IMR-90 (cell line): ENCODE data around the gene TNIP1. TPM values are rescaled to one million over a fixed set of nuclear protein-coding genes. Genes with fewer than 3 reads are reported as not detected.

Source experiments
- ATAC-seq: fragments of 200-7000 bp; cut with Tn5 transposase; 2 replicates; pipeline ENCODE4 v1.9.1; 2020; ENCODE audit warnings: low read depth, mild to moderate bottlenecking, moderate library complexity
- BruUV-seq: library from RNA; stranded (reverse); fragments of 400-500 nt; replicated peaks from 2 replicates; lab custom pipeline; 2021; lab: Mats Ljungman, UMichigan
- CTCF ChIA-PET: fragments of 300-600 bp; formaldehyde crosslinking; extraction: SDS; loops from one replicate; lab custom pipeline; 2021; ENCODE audit warnings: antibody characterized with exemption; lab: Yijun Ruan, JAX
- POLR2A ChIA-PET: fragments of 300-600 bp; sonication (Branson Sonifier 250); formaldehyde crosslinking; loops from one replicate; lab custom pipeline; 2022; ENCODE audit warnings: antibody characterized with exemption; ENCODE audit not compliant: unreplicated experiment; lab: Charles Lee
- DNase-seq: peaks from one replicate; pipeline ENCODE4 v3.0.0; 2013
- H2AFZ ChIP-seq: replicated peaks from 2 replicates; pipeline ENCODE3; 2013; ENCODE audit warnings: low read length, mild to moderate bottlenecking; ENCODE audit not compliant: poor library complexity
- H2AK5ac ChIP-seq: 2 replicates; pipeline ENCODE4 v1.6.1; 2013; ENCODE audit warnings: low read depth, low read length, inconsistent platforms
- H2AK9ac ChIP-seq: replicated peaks from 2 replicates; pipeline ENCODE3; 2013; ENCODE audit warnings: mild to moderate bottlenecking, low read depth, low read length, moderate library complexity; ENCODE audit not compliant: poor library complexity
- H2BK120ac ChIP-seq: 2 replicates; pipeline ENCODE4 v1.6.1; 2013; ENCODE audit warnings: low read depth, low read length, inconsistent platforms
- H2BK15ac ChIP-seq: 3 replicates; pipeline ENCODE4 v1.6.1; 2013; ENCODE audit warnings: low read depth, low read length, inconsistent platforms
- H2BK20ac ChIP-seq: 2 replicates; pipeline ENCODE4 v1.6.1; 2013; ENCODE audit warnings: low read depth, mild to moderate bottlenecking, inconsistent platforms, low read length, moderate library complexity
- H2BK5ac ChIP-seq: 2 replicates; pipeline ENCODE4 v1.6.1; 2013; ENCODE audit warnings: mild to moderate bottlenecking, low read depth, low read length, inconsistent platforms; ENCODE audit not compliant: poor library complexity, severe bottlenecking
- H3K14ac ChIP-seq: replicated peaks from 2 replicates; pipeline ENCODE4 v1.6.1; 2013; ENCODE audit warnings: low read depth, low read length, inconsistent platforms
- H3K18ac ChIP-seq: 2 replicates; pipeline ENCODE4 v1.6.1; 2013; ENCODE audit warnings: low read depth, low read length, control low read depth
- H3K23ac ChIP-seq: 2 replicates; pipeline ENCODE4 v1.6.1; 2013; ENCODE audit warnings: low read depth, low read length, inconsistent platforms
- H3K27ac ChIP-seq: 2 replicates; pipeline ENCODE4 v1.5.1; 2013; ENCODE audit warnings: mild to moderate bottlenecking, control low read depth, low read length; ENCODE audit not compliant: insufficient read depth
- H3K27me3 ChIP-seq: 2 replicates; pipeline ENCODE4 v1.6.1; 2013; ENCODE audit warnings: low read length; ENCODE audit not compliant: control insufficient read depth, insufficient read depth
- H3K36me3 ChIP-seq: 2 replicates; pipeline ENCODE4 v1.6.1; 2013; ENCODE audit warnings: low read length, mixed read lengths; ENCODE audit not compliant: control insufficient read depth, insufficient read depth
- H3K4ac ChIP-seq: 2 replicates; pipeline ENCODE4 v1.6.1; 2013; ENCODE audit warnings: low read depth, low read length, inconsistent platforms
- H3K4me1 ChIP-seq: 2 replicates; pipeline ENCODE4 v1.6.1; 2013; ENCODE audit warnings: low read length, mixed read lengths; ENCODE audit not compliant: control insufficient read depth, insufficient read depth
- H3K4me2 ChIP-seq: 2 replicates; pipeline ENCODE4 v1.6.1; 2013; ENCODE audit warnings: low read depth, mild to moderate bottlenecking, control low read depth, low read length, moderate library complexity
- H3K4me3 ChIP-seq: 2 replicates; pipeline ENCODE4 v1.5.1; 2013; ENCODE audit warnings: low read depth, mild to moderate bottlenecking, control low read depth, low read length, moderate library complexity; ENCODE audit not compliant: insufficient read depth
- H3K56ac ChIP-seq: 2 replicates; pipeline ENCODE4 v1.6.1; 2013; ENCODE audit warnings: low read length, inconsistent platforms; ENCODE audit not compliant: insufficient read depth; ENCODE audit errors: extremely low read depth
- H3K79me1 ChIP-seq, 2 experiments: 2 replicates each; pipeline ENCODE4 v1.6.1; 2013; ENCODE audit warnings: low read length in 2 of 2, inconsistent platforms in 1 of 2, low read depth in 1 of 2
- H3K9ac ChIP-seq: 2 replicates; pipeline ENCODE4 v1.6.1; 2013; ENCODE audit warnings: low read depth, low read length, control low read depth
- H3K9me1 ChIP-seq: 2 replicates; pipeline ENCODE4 v1.6.1; 2013; ENCODE audit warnings: low read length, inconsistent platforms; ENCODE audit not compliant: insufficient read depth
- H3K9me3 ChIP-seq: 2 replicates; pipeline ENCODE4 v1.6.1; 2013; ENCODE audit warnings: low read length; ENCODE audit not compliant: control insufficient read depth, insufficient read depth
- H4K20me1 ChIP-seq: 2 replicates; pipeline ENCODE4 v1.6.1; 2013; ENCODE audit warnings: low read length, inconsistent platforms; ENCODE audit not compliant: insufficient read depth
- H4K5ac ChIP-seq: 2 replicates; pipeline ENCODE4 v1.6.1; 2013; ENCODE audit warnings: mild to moderate bottlenecking, low read depth, low read length, control low read depth
- H4K8ac ChIP-seq, 2 experiments: 2 replicates each; pipeline ENCODE4 v1.6.1; 2013; ENCODE audit warnings: low read depth in 2 of 2, low read length in 2 of 2, control low read depth in 1 of 2, inconsistent platforms in 1 of 2
- H4K91ac ChIP-seq: 2 replicates; pipeline ENCODE4 v1.6.1; 2013; ENCODE audit warnings: low read depth, low read length, inconsistent platforms; ENCODE audit not compliant: insufficient read depth
- BHLHE40 ChIP-seq: fragments of 150-350 bp; IDR thresholded peaks from 2 replicates; pipeline ENCODE4 v1.6.1; 2016; ENCODE audit warnings: mild to moderate bottlenecking, low read depth, low read length
- CEBPB ChIP-seq: IDR thresholded peaks from 2 replicates; pipeline ENCODE4 v1.6.1; 2012; ENCODE audit warnings: low read depth, low read length, improper control_type of control experiment
- CHD1 ChIP-seq: IDR thresholded peaks from 2 replicates; pipeline ENCODE4 v1.6.1; 2012; ENCODE audit warnings: low read depth, low read length, improper control_type of control experiment
- CTCF ChIP-seq: conservative IDR thresholded peaks from 2 replicates; pipeline ENCODE4 v1.5.1; 2012; ENCODE audit warnings: mild to moderate bottlenecking, low read depth, low read length, improper control_type of control experiment
- ELK1 ChIP-seq: fragments of 150-350 bp; IDR thresholded peaks from 2 replicates; pipeline ENCODE4 v1.6.1; 2016; ENCODE audit warnings: low read depth, mild to moderate bottlenecking, low read length, moderate library complexity, borderline replicate concordance
- FOS ChIP-seq: fragments of 150-350 bp; IDR thresholded peaks from 2 replicates; pipeline ENCODE4 v1.6.1; 2016; ENCODE audit warnings: low read depth, low read length
- MAFK ChIP-seq: IDR thresholded peaks from 2 replicates; pipeline ENCODE4 v1.6.1; 2012; ENCODE audit warnings: low read depth, low read length, improper control_type of control experiment
- MXI1 ChIP-seq: IDR thresholded peaks from 2 replicates; pipeline ENCODE4 v1.6.1; 2012; ENCODE audit warnings: low read depth, mild to moderate bottlenecking, low read length, moderate library complexity, borderline replicate concordance
- NFE2L2 ChIP-seq: fragments of 150-350 bp; IDR thresholded peaks from 2 replicates; pipeline ENCODE4 v1.6.1; 2016; ENCODE audit warnings: low read depth, mild to moderate bottlenecking, low read length
- POLR2A ChIP-seq: IDR thresholded peaks from 2 replicates; pipeline ENCODE4 v1.6.1; 2012; ENCODE audit warnings: mild to moderate bottlenecking, low read depth, low read length
- RAD21 ChIP-seq: IDR thresholded peaks from 2 replicates; pipeline ENCODE4 v1.6.1; 2012; ENCODE audit warnings: low read length, improper control_type of control experiment
- RCOR1 ChIP-seq: IDR thresholded peaks from 2 replicates; pipeline ENCODE4 v1.6.1; 2012; ENCODE audit warnings: mild to moderate bottlenecking, low read length, improper control_type of control experiment; ENCODE audit not compliant: insufficient replicate concordance
- RFX5 ChIP-seq: IDR thresholded peaks from 2 replicates; pipeline ENCODE4 v1.8.0; 2012; ENCODE audit warnings: low read depth, mild to moderate bottlenecking, low read length, moderate library complexity
- SMC3 ChIP-seq: fragments of 150-350 bp; IDR thresholded peaks from 2 replicates; pipeline ENCODE4 v1.6.1; 2016; ENCODE audit warnings: low read depth, mild to moderate bottlenecking, antibody characterized with exemption, low read length, moderate library complexity
- USF2 ChIP-seq: fragments of 150-350 bp; IDR thresholded peaks from 2 replicates; pipeline ENCODE4 v1.6.1; 2017; ENCODE audit warnings: mild to moderate bottlenecking, antibody characterized with exemption, low read length, low read depth
- WGBS, 2 experiments: methylation state at CpG; one replicate each; pipeline versions ENCODE4 v1.1.5 to v1.1.7; 2013; ENCODE audit warnings: missing lambda C conversion rate in 2 of 2; ENCODE audit not compliant: insufficient read length in 1 of 2; ENCODE audit errors: extremely low coverage in 2 of 2; 5-methylcytosine and 5-hydroxymethylcytosine counted together
- dilution Hi-C: fragments of 300-500 bp; cut with HindIII; formaldehyde crosslinking; loops from one replicate; pipeline ENCODE4 v1.14.3; 2018; ENCODE audit warnings: low sequenced_read_pairs; ENCODE audit not compliant: unreplicated experiment
- in situ Hi-C: fragments of 300-500 bp; cut with MboI; formaldehyde crosslinking; loops from 3 replicates; pipeline ENCODE4 v1.14.3; 2019; ENCODE audit warnings: low sequenced_read_pairs, inconsistent platforms, mixed read lengths
- intact Hi-C: fragments of 100-400 bp; cut with micrococcal nuclease; formaldehyde crosslinking; loops from 2 replicates; pipeline ENCODE4 v1.10.0; 2022
- polyA plus RNA-seq, 3 experiments: library from polyadenylated mRNA; depleted of rRNA; stranded (reverse); fragments of >200 nt; gene quantifications; 2 replicates each; pipeline ENCODE4 v1.2.3, GENCODE V29; 2012; ENCODE audit warnings: low replicate concordance in 1 of 3
- total RNA-seq: library from RNA; depleted of rRNA; stranded (reverse); fragments of >200 nt; gene quantifications from 2 replicates; pipeline ENCODE4 v1.2.3, GENCODE V29; 2012

TNIP1 gene
- total and polyA plus RNA-seq, 2 of the 4 experiments (the other 2 are of a cell fraction), result 63.8 to 92.8 TPM

- H3K9me3 ChIP-seq, result no peaks in the 10 kb centered on the region
- no peaks in the 10 kb centered on the region; the same call in 1 of the 2 replicates for H3K9me1 ChIP-seq
- DNase-seq (no peak), ATAC-seq (peak; percentile 75)
- no peak overlapping the region for H3K4me3 ChIP-seq
- no peak overlapping the region for H2BK120ac ChIP-seq
- H3K14ac ChIP-seq, result no peak overlapping the region
- no peak overlapping the region for H2BK20ac ChIP-seq
- TF ChIP-seq POLR2A (no peak), RAD21 (peak; percentile 37; the same call in 1 of the 2 replicates), ELK1 (no peak), MAFK (no peak), BHLHE40 (no peak), CHD1 (no peak), CTCF (peak; percentile 60), SMC3 (peak; percentile 39; the same call in 1 of the 2 replicates), RCOR1 (no peak), CEBPB (no peak), MXI1 (no peak), RFX5 (no peak), FOS (no peak), NFE2L2 (no peak), USF2 (no peak)
- H4K8ac ChIP-seq, result no peak overlapping the region
- no TSS peak for BruUV-seq
- in situ Hi-C loops (no loop called here), intact Hi-C loops (no loop called here), dilution Hi-C loops (no loop called here)
- no peak overlapping the region for H3K4me2 ChIP-seq
- H3K79me1 ChIP-seq, result peaks cover 7 to 34% of the 10 kb centered on the region in 2 experiments
- no peak overlapping the region for H3K23ac ChIP-seq
- peaks cover 48% of the 10 kb centered on the region for H3K36me3 ChIP-seq
- 100% methylated on average over 2 of the region's 13 CpGs; no CpG with 5 or more reads in 1 of the 2 experiments for WGBS, 2 experiments
- H2AK5ac ChIP-seq, result no peak overlapping the region
- H4K91ac ChIP-seq, result no peak overlapping the region
- H3K4ac ChIP-seq, result no peak overlapping the region
- H2BK5ac ChIP-seq, result no peak overlapping the region
- no peak overlapping the region for H4K5ac ChIP-seq
- H2AK9ac ChIP-seq, result no peak overlapping the region
- no peak overlapping the region for H2AFZ ChIP-seq
- no peak overlapping the region for H3K9ac ChIP-seq
- H3K4me1 ChIP-seq, result peaks cover 6% of the 10 kb centered on the region; the same call in 1 of the 2 replicates
- H3K56ac ChIP-seq, result no peak overlapping the region
- CTCF ChIA-PET, result interaction anchor here (0.6 to 2.6 kb wide), 9 partner anchors 9 to 389 kb away, joined by 3 to 14 read pairs (median 4); partner anchors contain the start of gene GPX3
- peaks cover 10% of the 10 kb centered on the region for H4K20me1 ChIP-seq
- no peak overlapping the region for H3K18ac ChIP-seq
- H3K27ac ChIP-seq, result no peak overlapping the region
- H3K27me3 ChIP-seq, result no peaks in the 10 kb centered on the region
- no peak overlapping the region for H2BK15ac ChIP-seq
- POLR2A ChIA-PET, result no interaction called here
These were observed 32.9 kb downstream of the TNIP1 start for GRCh38 chr5:151047814-151048425.
